ENCODE measurements around the gene HTR4. TPM values are rescaled to one million over a fixed set of nuclear protein-coding genes. Genes with fewer than 3 reads are reported as not detected.
"Not testable (repeated sequence)": the region's sequence is repeated elsewhere in the genome, so short reads cannot be mapped to it uniquely, and the experiment has no call there.

Gene HTR4
- total RNA-seq, 2 donors from 2014 or later = not detected

DNA sequence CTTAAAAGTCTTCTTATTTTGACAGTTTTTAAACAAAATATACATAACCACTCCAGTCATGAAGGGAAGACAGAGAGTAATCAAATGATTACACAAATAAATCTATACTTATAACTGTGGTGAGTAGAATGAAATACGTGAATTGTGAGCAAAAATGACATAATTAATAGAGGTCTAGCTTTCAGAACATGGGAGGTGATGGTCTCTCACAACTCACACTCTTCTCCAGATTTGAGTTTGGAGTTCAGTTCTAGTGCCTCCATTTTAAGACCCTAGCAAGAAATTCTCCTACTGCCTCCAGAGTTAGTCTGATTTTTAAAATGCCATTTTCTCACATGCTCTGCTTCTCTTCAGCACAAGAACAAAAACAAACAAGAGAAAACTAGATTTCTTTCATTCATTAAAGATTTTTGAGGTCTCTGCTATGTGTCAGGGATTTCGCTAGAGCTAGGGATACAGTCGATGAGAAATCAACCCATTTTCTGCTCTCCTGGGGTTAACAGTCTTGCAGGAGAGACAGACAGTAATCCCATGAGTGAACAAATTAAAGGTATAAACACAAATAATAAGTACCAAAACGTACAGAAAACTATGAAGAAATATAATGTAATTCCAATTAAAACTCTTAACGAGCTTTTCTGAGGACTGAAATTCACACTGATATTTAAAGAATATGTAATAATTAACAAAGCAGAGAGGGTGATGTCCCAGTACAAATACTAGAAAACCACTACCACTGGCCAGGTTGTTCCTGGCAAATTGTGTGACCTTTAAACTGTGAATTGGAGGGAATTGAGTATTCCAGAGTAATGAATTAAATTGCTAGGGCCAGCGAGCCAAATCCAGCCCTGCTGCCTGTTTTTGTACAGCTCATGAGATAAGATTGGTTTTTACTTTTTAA is 27.1 kb upstream of the HTR4 start:
- 46 to 49% methylated on average over 6 of the region's 6 CpGs for WGBS, 2 donors
- TF ChIP-seq POLR2A (IDR thresholded peaks at IDR 0.05) = no peak
- TF ChIP-seq, protein P1, sequence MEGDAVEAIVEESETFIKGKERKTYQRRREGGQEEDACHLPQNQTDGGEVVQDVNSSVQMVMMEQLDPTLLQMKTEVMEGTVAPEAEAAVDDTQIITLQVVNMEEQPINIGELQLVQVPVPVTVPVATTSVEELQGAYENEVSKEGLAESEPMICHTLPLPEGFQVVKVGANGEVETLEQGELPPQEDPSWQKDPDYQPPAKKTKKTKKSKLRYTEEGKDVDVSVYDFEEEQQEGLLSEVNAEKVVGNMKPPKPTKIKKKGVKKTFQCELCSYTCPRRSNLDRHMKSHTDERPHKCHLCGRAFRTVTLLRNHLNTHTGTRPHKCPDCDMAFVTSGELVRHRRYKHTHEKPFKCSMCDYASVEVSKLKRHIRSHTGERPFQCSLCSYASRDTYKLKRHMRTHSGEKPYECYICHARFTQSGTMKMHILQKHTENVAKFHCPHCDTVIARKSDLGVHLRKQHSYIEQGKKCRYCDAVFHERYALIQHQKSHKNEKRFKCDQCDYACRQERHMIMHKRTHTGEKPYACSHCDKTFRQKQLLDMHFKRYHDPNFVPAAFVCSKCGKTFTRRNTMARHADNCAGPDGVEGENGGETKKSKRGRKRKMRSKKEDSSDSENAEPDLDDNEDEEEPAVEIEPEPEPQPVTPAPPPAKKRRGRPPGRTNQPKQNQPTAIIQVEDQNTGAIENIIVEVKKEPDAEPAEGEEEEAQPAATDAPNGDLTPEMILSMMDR (IDR thresholded peaks at IDR 0.05) = no peak
- H3K27me3 ChIP-seq = no peaks in the 10 kb centered on the region
- peaks cover 17% of the 10 kb centered on the region for H3K4me1 ChIP-seq
- DNase-seq = peak in 1 of 4 donors; percentile 11
- intact Hi-C loops (cut with DNase I) = no loop called here
- no peak for ATAC-seq
- no peak overlapping the region for H3K27ac ChIP-seq
- H3K9me3 ChIP-seq = no peaks in the 10 kb centered on the region
- H3K36me3 ChIP-seq (replicated peaks in 1 of 2; ENCODE audit: insufficient read depth in 1 of 2, low read depth in 2 of 2) = no peaks in the 10 kb centered on the region
- H3K4me3 ChIP-seq = no peak overlapping the region

DNA sequence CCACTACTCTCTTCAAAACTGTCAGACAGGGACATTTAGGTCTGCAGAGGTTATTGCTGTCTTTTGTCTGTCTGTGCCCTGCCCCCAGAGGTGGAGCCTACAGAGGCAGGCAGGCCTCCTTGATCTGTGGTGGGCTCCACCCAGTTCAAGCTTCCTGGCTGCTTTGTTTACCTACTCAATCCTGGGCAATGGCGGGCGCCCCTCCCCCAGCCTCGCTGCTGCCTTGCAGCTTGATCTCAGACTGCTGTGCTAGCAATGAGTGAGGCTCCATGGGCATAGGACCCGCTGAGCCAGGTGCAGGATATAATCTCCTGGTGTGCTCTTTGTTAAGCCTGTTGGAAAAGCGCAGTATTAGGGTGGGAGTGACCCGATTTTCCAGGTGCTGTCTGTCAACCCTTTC is 19.4 kb upstream of the HTR4 start:
- H3K36me3 ChIP-seq (replicated peaks in 1 of 2; ENCODE audit: insufficient read depth in 1 of 2, low read depth in 2 of 2); ATAC-seq; H3K27ac ChIP-seq; intact Hi-C loops (cut with DNase I); DNase-seq; H3K4me3 ChIP-seq; H3K9me3 ChIP-seq; H3K4me1 ChIP-seq; H3K27me3 ChIP-seq: not testable (repeated sequence)
- 80 to 93% methylated on average over 4 to 6 of the region's 6 CpGs for WGBS, 2 donors

- no peak for TF ChIP-seq POLR2A (IDR thresholded peaks at IDR 0.05)
- TF ChIP-seq, protein P1 (IDR thresholded peaks at IDR 0.05) = no peak
- ATAC-seq (no peak), DNase-seq (no peak)
- no peak overlapping the region for H3K27ac ChIP-seq
- H3K36me3 ChIP-seq (replicated peaks in 1 of 2; ENCODE audit: insufficient read depth in 1 of 2, low read depth in 2 of 2) = no peaks in the 10 kb centered on the region
- 59 to 61% methylated on average over 4 of the region's 4 CpGs for WGBS, 2 donors
- H3K9me3 ChIP-seq = no peaks in the 10 kb centered on the region
- no peaks in the 10 kb centered on the region for H3K27me3 ChIP-seq
- intact Hi-C loops (cut with DNase I) = no loop called here
- H3K4me3 ChIP-seq = no peak overlapping the region
- no peaks in the 10 kb centered on the region for H3K4me1 ChIP-seq
Observed at GRCh38 chr5:148666353-148666752, 12.0 kb upstream of the HTR4 start.

DNA sequence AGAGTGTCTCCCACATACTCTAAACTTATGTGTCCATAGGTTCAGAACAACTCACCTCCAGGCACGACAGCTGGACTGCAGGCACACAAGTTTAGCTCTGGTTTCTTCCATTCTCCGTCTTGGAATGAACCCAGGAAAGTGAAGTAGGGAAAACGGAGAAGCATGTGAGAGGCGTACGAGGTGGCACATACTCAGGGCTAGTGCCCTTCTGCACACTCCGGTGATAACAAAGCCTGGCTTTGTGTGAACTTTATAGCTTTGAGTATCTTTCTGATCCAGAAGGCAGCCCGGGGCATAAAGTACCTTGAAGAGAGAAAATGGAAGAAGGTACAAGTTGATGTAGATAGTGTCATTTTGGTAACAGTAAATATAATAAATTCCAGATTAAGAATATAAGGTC is 11.1 kb upstream of the HTR4 start:
- intact Hi-C loops (cut with DNase I) = no loop called here
- H3K4me1 ChIP-seq = no peaks in the 10 kb centered on the region
- H3K4me3 ChIP-seq = no peak overlapping the region
- no peaks in the 10 kb centered on the region for H3K9me3 ChIP-seq
- H3K36me3 ChIP-seq (replicated peaks in 1 of 2; ENCODE audit: insufficient read depth in 1 of 2, low read depth in 2 of 2) = no peaks in the 10 kb centered on the region
- no peak for TF ChIP-seq POLR2A (IDR thresholded peaks at IDR 0.05)
- TF ChIP-seq, protein P1 (IDR thresholded peaks at IDR 0.05) = no peak
- no peaks in the 10 kb centered on the region for H3K27me3 ChIP-seq
- no peak overlapping the region for H3K27ac ChIP-seq
- WGBS, 2 donors = 65 to 69% methylated on average over 7 of the region's 7 CpGs
- no peak for ATAC-seq
- DNase-seq = no peak

DNA sequence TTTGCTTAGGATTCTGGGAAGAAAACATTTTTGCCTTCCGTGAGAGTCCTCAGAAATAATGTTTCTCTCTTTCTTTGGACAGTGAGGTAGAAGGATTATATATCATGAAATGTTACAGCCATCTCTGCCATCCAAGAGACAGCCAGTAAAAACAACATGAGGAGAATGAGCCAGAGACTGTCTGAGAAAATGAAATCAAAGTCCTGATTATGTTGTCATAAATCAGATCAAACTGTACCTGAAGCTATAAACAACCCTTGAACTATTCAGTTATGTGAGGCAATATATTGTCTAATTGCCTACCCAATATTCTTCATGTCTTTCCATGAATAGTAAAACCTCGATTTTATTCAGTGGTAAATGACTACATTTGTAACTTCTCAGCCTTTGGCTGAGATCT is 9.2 kb upstream of the HTR4 start:
- no peaks in the 10 kb centered on the region for H3K36me3 ChIP-seq (replicated peaks in 1 of 2; ENCODE audit: insufficient read depth in 1 of 2, low read depth in 2 of 2)
- peaks cover 7% of the 10 kb centered on the region for H3K4me1 ChIP-seq
- no peak overlapping the region for H3K4me3 ChIP-seq
- ATAC-seq (no peak), DNase-seq (no peak)
- no peaks in the 10 kb centered on the region for H3K9me3 ChIP-seq
- H3K27me3 ChIP-seq = no peaks in the 10 kb centered on the region
- no peak for TF ChIP-seq POLR2A (IDR thresholded peaks at IDR 0.05)
- TF ChIP-seq, protein P1 (IDR thresholded peaks at IDR 0.05) = no peak
- H3K27ac ChIP-seq = no peak overlapping the region
- 52 to 57% methylated on average over 2 of the region's 2 CpGs for WGBS, 2 donors
- intact Hi-C loops (cut with DNase I) = no loop called here

Data from body of pancreas (tissue), 4 donors.